Medulla oblongata (tissue), 1 donor: Measurements from ENCODE around the gene C2orf76.
"Not testable (repeated sequence)": the region's sequence is repeated elsewhere in the genome, so short reads cannot be mapped to it uniquely, and the experiment has no call there.

Source experiments
- DNase-seq: peaks from one replicate; pipeline ENCODE4 v3.0.0-alpha.2; 2015; ENCODE audit errors: extremely low spot score

C2orf76 gene

DNA sequence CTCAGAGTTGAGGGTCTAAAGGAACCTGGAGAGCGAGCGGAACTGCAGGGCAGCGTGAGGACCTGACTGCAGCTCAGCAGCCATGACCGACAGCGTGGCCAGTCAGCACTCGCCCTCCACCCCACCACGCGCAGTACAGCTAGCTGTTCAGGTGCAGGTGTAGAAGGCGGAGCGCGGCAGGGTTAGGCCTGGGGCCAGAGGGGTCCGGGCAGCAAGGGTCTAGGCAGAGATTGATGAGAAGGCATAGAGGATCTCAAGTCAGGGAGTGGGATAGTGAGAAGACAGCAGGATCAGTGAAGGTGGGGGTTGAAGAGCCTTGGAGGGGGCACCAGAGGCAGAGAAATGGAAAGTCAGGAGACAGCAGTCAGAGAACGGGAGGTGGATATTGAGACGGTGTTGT is 72.0 kb downstream of the C2orf76 start:
- no peak for DNase-seq

DNA sequence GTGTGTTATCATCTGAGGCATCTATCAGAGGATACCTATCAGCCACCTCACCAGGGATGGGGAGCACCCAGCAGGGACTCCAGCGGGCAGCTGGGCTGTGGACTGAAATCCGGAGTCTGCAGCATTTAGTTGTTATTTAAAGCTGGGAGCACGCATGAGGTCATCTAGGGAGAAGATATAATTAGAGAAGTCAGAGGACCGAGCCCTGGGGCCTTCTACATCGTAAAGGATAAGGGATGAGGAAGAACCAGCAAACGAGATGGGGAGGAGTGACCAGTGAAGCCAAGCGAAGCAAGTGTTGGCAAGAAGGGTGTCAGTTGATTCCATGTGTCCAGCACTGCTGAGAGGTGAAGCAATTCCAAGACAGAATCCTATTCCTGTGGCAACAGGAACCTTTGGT is 72.7 kb downstream of the C2orf76 start:
- no peak for DNase-seq

DNA sequence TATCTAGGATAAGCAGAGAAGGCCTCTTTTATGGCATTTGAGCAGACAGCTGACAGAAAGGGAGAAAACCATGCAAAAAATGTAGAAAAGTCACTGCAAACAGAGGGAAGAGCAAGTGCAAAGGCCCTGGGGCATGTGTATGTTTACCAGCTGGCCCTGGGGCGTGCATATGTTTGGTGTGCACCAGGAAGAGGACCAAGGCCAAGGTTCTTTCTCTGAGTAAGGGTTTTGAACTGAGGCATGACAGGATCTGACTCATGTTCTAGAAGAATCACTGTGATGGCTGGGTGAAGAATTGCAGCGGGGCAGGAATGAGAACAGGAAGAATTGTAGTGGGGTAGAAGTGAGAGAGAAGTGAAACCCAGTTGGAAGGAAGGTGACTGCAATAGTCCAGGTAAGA is 73.4 kb downstream of the C2orf76 start:
- no peak for DNase-seq

DNA sequence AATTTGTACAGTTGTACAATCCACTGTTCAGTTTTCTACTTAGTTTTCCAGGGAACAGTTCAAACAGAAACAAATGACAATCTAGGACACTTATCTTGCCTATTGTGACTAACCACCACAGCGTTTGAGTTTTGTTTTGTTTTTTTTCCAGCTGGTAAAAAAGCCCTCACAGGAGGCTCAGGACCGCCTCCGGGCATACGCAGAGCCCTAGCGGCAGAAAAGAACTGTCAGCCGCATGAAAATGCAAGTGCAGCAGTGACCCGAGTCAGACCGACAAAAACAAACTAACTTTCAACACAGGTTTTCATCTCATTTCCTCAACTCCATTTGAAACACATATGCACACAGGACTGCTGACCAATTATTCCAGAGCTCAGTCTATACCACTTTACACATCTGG is 74.4 kb downstream of the C2orf76 start:
- peak; percentile 57 for DNase-seq

GRCh38 chr2:119291588-119292167 is 75.0 kb downstream of the C2orf76 start:
- no peak for DNase-seq

DNA sequence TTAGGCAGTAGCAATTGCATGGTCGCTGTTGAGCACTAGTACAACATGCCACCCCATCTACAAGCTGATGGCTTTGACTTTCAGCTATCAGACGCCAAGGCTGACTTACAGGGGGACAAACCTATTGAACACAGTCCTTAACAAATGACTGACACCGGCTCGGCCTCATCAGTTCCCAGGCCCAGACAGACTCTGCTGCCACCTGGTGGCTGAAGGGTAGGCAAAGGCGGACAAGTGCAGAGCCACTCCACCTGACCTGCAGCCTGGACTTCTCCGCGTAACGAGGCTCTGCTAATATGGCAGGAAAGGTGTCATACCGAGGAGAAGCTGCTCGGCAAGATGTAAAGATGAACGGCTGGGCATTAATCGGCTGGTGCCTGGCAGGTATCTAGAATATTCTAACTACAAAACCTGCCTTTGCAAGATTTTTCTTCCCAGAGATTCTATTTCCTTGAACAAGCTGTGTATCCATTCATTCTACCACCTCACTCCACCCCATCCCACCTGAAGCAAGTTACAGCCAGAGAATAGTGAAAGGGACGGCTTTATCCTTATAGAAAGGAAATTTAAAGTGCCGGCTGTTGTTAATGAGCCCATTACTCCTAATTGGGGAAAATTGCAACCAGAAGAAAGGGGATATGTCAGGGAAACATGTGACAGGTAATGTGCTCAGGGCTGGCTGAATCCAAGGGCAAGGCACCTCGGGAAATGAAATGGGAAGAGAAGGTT is 75.6 kb downstream of the C2orf76 start:
- DNase-seq, result peak; percentile 93

- no peak for DNase-seq
These were observed 77.0 kb downstream of the C2orf76 start for GRCh38 chr2:119289642-119290041.

DNA sequence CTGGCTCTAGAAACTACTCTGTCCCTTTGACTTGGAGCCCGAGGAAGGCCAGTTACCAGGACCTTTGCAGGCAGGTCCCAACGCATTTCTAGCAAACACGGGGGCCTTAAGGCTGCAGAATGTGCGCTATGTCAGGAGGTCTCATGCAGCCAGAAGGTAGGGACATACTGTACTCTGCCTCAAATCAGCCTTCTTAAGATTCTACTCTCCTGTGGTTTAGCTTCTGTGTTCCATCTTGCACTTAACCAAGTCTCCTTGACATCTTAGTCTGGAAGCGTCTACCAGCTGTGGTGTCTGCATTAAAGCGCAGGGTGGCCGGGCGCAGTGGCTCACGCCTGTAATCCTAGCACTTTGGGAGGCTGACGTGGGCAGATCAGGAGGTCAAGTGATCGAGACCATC is 77.5 kb downstream of the C2orf76 start:
- peak; percentile 60 for DNase-seq

- no peak for DNase-seq
These were observed 78.1 kb downstream of the C2orf76 start for GRCh38 chr2:119288576-119288975.

DNA sequence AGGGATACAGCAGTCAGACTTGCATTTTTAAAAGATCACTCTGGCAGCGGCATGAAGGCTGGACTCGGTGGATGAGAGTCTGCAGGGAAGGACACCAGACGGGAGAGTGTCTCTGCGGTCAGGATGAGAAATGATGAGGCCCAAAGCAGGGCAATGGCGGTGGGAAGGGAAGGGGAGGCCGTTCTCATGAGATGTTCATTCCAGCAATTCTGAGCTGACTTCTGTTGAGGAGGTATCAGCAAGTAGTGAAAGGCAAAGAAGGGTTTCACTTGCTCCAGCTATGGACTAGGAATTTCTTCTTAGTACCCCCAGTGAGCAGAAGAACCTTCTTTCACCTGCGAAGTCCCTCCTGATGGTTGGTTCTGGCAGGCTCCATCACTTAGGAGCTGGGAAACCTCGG is 80.0 kb downstream of the C2orf76 start:
- DNase-seq, result no peak

GRCh38 chr2:119283873-119284331 is 82.7 kb downstream of the C2orf76 start:
- peak; percentile 93 for DNase-seq

GRCh38 chr2:119282996-119283511 is 83.6 kb downstream of the C2orf76 start:
- DNase-seq, result peak; percentile 92

GRCh38 chr2:119282146-119282995 is 84.3 kb downstream of the C2orf76 start:
- DNase-seq, result peak; percentile 48

GRCh38 chr2:119280680-119281079 is 86.0 kb downstream of the C2orf76 start:
- DNase-seq, result no peak

GRCh38 chr2:119279666-119280065 is 87.0 kb downstream of the C2orf76 start:
- DNase-seq, result no peak

DNA sequence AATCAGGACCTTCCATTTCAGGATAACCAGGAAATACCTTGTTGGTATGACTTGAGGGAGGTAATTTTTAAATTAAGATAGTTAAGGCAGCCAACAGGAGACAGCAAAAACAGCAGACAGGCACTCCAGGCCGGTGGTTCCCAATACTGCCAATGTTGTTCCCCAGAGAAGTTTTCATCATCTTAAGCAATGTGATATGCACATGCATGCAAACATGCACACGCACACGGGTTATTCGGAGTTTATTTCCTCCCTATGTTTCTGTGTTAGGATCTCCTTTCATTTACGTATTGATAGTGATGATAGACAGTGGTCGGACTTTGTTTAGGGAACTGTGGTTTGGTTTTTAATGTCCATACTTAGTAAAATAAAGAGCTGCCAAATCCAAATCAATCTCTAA is 87.7 kb downstream of the C2orf76 start:
- no peak for DNase-seq

- DNase-seq, result not testable (repeated sequence)
These were observed 88.2 kb downstream of the C2orf76 start for GRCh38 chr2:119278385-119278784.

DNA sequence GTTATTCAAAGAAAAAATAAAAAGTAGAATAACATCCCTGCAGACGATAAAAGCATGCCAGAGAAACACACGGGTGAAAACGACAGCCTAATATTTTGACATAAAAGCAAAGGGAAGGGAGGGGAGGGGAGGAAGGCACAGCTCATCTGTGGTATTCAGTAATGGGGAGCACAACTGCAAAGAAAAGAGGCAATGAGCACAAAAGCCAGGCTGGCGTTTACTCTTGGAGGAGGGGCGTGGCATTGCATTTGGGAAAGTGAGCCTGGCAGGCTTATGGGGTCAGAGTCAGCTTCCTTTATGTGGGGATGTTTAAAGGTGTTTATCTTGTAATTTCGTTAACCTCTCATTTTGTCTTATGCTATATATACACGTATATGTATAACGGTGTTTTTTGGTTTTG is 89.8 kb downstream of the C2orf76 start:
- no peak for DNase-seq

- no peak for DNase-seq
These were observed 99.0 kb downstream of the C2orf76 start for GRCh38 chr2:119267604-119268003.

DNA sequence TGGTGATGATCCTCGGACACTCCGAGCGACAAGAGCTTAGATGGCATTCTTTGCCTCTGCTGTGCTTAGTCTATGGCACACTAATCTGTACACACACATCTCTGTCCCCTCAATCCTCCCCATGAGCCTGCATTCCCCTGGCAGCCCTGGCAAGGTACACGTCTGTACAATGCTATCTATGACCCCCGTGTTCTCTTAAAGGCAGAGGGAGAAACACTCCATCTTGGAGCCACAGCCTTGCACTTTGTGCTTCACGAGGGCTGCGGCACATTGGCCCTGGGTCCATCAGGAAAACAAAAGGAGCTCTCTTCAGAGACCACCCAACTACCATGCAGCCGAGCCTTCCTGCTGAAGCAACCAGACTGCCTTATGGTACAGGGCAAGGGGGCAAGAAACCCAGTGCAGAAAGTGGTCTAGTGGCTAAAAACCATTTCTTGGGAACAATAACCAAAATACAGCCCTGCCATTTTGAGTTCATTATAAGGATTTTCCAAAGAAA is 100.5 kb downstream of the C2orf76 start:
- no peak for DNase-seq

DNA sequence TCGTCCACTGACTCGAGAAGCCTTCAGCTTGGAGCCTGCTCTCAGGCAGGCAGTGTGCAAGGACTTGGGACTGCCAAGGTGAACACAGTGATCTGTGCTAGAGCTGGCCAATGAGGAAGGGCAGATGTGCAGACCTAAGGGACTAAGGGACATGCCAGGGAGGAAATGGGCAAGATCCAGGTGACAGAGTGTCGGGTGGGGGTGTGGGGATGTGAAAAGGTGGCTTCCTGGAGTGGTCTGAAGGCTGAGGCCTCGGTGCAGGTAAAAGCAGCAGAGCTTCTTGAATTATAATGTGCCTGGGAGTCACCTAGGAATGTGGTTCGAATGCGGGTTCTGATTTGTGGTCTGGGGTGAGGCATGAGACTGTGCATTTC is 101.0 kb downstream of the C2orf76 start:
- no peak for DNase-seq
